Measurements from ENCODE around the gene ELP1.

DNA sequence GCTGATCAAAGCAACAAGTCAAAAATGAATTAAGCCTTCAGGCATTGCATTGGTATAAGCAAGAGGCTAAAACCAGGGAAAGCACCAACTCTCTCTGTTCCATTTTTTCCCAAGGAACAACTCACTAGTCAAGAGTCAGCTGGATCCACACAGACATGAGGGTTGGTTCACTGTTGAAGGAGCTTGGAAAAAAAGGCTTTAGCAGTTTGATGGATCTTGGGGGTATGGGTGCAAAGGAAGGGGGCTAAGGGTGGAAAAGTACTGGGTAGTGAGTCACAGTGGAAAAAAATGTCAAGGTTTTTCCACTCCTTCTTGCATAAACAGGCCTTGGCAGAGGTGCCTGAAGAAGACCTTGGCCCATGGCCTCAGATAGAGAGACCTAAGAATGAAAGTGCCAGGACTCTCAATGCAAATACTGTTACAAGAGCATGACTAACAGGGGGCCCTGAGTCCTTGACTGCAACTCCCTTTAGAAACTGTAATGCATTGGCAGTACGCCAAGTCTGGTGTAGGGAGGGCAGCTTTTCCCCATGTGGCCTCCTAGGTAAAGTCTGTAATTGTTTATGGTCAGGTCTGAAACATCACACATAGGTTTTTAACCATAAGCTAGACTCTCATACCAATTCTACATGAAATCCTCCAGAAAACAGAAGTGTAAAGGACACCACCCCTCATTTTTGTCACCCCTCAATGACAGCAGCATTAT is 48.1 kb downstream of the ELP1 start:
- TF ChIP-seq, protein P1, sequence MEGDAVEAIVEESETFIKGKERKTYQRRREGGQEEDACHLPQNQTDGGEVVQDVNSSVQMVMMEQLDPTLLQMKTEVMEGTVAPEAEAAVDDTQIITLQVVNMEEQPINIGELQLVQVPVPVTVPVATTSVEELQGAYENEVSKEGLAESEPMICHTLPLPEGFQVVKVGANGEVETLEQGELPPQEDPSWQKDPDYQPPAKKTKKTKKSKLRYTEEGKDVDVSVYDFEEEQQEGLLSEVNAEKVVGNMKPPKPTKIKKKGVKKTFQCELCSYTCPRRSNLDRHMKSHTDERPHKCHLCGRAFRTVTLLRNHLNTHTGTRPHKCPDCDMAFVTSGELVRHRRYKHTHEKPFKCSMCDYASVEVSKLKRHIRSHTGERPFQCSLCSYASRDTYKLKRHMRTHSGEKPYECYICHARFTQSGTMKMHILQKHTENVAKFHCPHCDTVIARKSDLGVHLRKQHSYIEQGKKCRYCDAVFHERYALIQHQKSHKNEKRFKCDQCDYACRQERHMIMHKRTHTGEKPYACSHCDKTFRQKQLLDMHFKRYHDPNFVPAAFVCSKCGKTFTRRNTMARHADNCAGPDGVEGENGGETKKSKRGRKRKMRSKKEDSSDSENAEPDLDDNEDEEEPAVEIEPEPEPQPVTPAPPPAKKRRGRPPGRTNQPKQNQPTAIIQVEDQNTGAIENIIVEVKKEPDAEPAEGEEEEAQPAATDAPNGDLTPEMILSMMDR (IDR thresholded peaks at IDR 0.05): no peak
- TF ChIP-seq POLR2A (IDR thresholded peaks at IDR 0.05): no peak
